A673 (cell line): ENCODE data around the gene NCOR1. TPM values are rescaled to one million over a fixed set of nuclear protein-coding genes. Genes with fewer than 3 reads are reported as not detected.

Experiments used
- BruUV-seq: library from RNA; stranded (reverse); fragments of 400-500 nt; replicated peaks from 2 replicates; lab custom pipeline; 2021; lab: Mats Ljungman, UMichigan
- CTCF ChIA-PET: fragments of 300-600 bp; sonication (Branson Sonifier 250); formaldehyde crosslinking; loops from one replicate; lab custom pipeline; 2022; ENCODE audit warnings: antibody characterized with exemption; lab: Charles Lee
- POLR2A ChIA-PET: fragments of 300-600 bp; sonication (Branson Sonifier 250); formaldehyde crosslinking; loops from one replicate; lab custom pipeline; 2022; ENCODE audit warnings: antibody characterized with exemption; ENCODE audit not compliant: low non-redundant PET; lab: Charles Lee
- DNase-seq: peaks from one replicate; pipeline ENCODE4 v3.0.0-alpha.2; 2015; ENCODE audit warnings: low spot score
- H3K27ac ChIP-seq: fragments of 200-600 bp; sonication (generic); 2 replicates; pipeline ENCODE4 v1.5.1; 2016; ENCODE audit warnings: mixed run types, low read depth, mild to moderate bottlenecking, mixed read lengths, antibody characterized with exemption, low read length; ENCODE audit not compliant: poor library complexity, severe bottlenecking
- H3K27me3 ChIP-seq: fragments of 200-600 bp; sonication (generic); replicated peaks from 2 replicates; pipeline ENCODE4 v1.6.1; 2017; ENCODE audit warnings: mixed run types, low read depth, mild to moderate bottlenecking, mixed read lengths, antibody characterized with exemption, low read length; ENCODE audit not compliant: insufficient read depth, poor library complexity
- H3K36me3 ChIP-seq: fragments of 200-600 bp; sonication (generic); 2 replicates; pipeline ENCODE4 v1.6.1; 2016; ENCODE audit warnings: mixed run types, mild to moderate bottlenecking, mixed read lengths, antibody characterized with exemption, low read length; ENCODE audit not compliant: insufficient read depth, poor library complexity, severe bottlenecking
- H3K4me1 ChIP-seq: fragments of 200-600 bp; sonication (generic); 2 replicates; pipeline ENCODE4 v1.6.1; 2017; ENCODE audit warnings: mixed run types, mild to moderate bottlenecking, mixed read lengths, antibody characterized with exemption, low read length; ENCODE audit not compliant: insufficient read depth, poor library complexity, severe bottlenecking
- H3K4me3 ChIP-seq: fragments of 200-600 bp; sonication (generic); 2 replicates; pipeline ENCODE4 v1.5.1; 2016; ENCODE audit warnings: low read depth, mixed run types, mild to moderate bottlenecking, mixed read lengths, low read length; ENCODE audit not compliant: poor library complexity, severe bottlenecking
- H3K9me3 ChIP-seq: fragments of 200-600 bp; sonication (generic); 2 replicates; pipeline ENCODE4 v1.6.1; 2016; ENCODE audit warnings: mixed run types, low read depth, mild to moderate bottlenecking, mixed read lengths, antibody characterized with exemption, low read length; ENCODE audit not compliant: poor library complexity, severe bottlenecking
- EZH2 ChIP-seq: fragments of 200-600 bp; sonication (generic); IDR thresholded peaks from 2 replicates; pipeline ENCODE4 v1.6.1; 2017; ENCODE audit warnings: borderline replicate concordance, low read depth, mild to moderate bottlenecking, mixed read lengths, antibody characterized with exemption, low read length; ENCODE audit not compliant: poor library complexity, severe bottlenecking
- intact Hi-C: fragments of 100-400 bp; cut with micrococcal nuclease; formaldehyde crosslinking; loops from one replicate; pipeline ENCODE4 v1.10.0; 2022; ENCODE audit not compliant: unreplicated experiment
- total RNA-seq: library from RNA; stranded (reverse); gene quantifications from 2 replicates; pipeline ENCODE4 v1.2.3, GENCODE V29; 2021
- TF ChIP-seq, protein P1 (sequence below): fragments of 300-800, 200-600 bp; sonication (generic); conservative IDR thresholded peaks from 2 replicates; pipeline ENCODE4 v1.5.1; 2017; ENCODE audit warnings: low read depth, mild to moderate bottlenecking, antibody characterized with exemption, low read length, moderate library complexity, mixed read lengths

The NCOR1 gene
- total RNA-seq, 1 experiment from 2014 or later, result 150 TPM

DNA sequence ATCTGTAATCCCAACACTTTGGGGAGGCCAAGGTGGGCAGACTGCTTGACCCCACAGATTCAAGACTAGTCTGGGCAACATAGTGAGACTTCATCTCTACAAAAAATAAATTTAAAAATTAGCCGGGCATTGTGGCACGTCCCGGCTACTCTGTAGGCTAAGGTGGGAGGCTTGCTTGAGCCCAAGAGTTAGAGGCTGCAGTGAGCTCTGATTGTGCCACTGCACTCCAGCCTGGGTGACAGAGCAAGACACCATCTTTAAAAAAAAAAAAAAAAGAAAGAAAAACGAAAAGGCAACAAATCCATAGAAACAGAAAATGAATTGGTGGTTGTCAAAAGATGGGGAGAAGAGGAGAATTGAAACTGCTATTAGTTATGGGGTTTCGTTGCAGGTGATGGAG is 27.7 kb downstream of the NCOR1 start:
- intact Hi-C loops, result no loop called here
- no peak for DNase-seq
- Histone ChIP-seq H3K9me3 (no peaks in the 10 kb centered on the region), H3K27me3 (no peaks in the 10 kb centered on the region), H3K4me1 (no peaks in the 10 kb centered on the region), H3K36me3 (peaks cover 30% of the 10 kb centered on the region), H3K4me3 (no peak overlapping the region), H3K27ac (no peak overlapping the region)
- POLR2A ChIA-PET, result no interaction called here
- TF ChIP-seq, protein P1, sequence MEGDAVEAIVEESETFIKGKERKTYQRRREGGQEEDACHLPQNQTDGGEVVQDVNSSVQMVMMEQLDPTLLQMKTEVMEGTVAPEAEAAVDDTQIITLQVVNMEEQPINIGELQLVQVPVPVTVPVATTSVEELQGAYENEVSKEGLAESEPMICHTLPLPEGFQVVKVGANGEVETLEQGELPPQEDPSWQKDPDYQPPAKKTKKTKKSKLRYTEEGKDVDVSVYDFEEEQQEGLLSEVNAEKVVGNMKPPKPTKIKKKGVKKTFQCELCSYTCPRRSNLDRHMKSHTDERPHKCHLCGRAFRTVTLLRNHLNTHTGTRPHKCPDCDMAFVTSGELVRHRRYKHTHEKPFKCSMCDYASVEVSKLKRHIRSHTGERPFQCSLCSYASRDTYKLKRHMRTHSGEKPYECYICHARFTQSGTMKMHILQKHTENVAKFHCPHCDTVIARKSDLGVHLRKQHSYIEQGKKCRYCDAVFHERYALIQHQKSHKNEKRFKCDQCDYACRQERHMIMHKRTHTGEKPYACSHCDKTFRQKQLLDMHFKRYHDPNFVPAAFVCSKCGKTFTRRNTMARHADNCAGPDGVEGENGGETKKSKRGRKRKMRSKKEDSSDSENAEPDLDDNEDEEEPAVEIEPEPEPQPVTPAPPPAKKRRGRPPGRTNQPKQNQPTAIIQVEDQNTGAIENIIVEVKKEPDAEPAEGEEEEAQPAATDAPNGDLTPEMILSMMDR, result no peak
- TF ChIP-seq EZH2, result no peak
- BruUV-seq, result no TSS peak
- CTCF ChIA-PET, result no interaction called here

DNA sequence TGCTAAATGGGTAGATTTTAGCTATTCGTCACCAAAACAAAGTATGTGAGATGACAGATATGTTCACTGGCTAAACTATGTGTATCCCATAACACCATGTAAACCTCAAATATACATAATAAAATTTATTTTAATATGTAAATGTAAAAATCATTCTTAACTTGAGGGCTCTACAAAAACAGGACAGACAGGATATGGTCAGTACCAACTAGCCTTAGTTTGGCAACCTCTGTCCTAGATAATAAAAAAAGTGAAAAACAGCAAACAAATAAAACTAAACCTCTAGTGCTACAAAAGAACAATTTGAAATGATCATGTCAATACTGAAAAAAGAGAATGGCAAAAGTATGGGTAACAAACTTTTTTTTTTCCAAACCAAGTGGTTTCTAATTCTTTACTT is 33.8 kb downstream of the NCOR1 start:
- Histone ChIP-seq H3K36me3 (peaks cover 11% of the 10 kb centered on the region), H3K27ac (no peak overlapping the region), H3K9me3 (no peaks in the 10 kb centered on the region), H3K4me3 (no peak overlapping the region), H3K4me1 (no peaks in the 10 kb centered on the region), H3K27me3 (no peaks in the 10 kb centered on the region)
- DNase-seq, result no peak
- intact Hi-C loops, result no loop called here
- POLR2A ChIA-PET, result no interaction called here
- TF ChIP-seq, protein P1, result no peak
- no peak for TF ChIP-seq EZH2
- CTCF ChIA-PET, result no interaction called here
- BruUV-seq, result no TSS peak

DNA sequence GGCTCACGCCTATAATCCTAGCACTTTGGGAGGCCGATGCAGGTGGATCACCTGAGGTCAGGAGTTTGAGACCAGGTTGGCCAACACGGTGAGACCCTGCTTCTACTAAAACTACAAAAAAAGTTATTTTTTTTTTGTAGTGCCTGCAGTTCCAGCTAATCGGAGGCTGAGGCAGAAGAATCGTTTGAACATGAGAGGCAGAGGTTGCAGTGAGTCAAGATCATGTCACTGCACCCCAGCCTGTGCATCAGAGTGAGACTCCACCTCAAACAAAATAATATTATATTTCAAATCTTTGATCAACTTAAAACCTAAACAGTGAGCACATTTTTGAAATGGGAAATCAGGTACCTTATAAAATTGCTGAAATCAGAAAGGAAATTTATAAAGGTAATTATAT is 36.5 kb downstream of the NCOR1 start:
- BruUV-seq, result no TSS peak
- intact Hi-C loops, result no loop called here
- H3K4me3 ChIP-seq, result no peak overlapping the region
- no peaks in the 10 kb centered on the region for H3K9me3 ChIP-seq
- DNase-seq, result no peak
- CTCF ChIA-PET, result no interaction called here
- POLR2A ChIA-PET, result no interaction called here
- H3K36me3 ChIP-seq, result no peaks in the 10 kb centered on the region
- no peaks in the 10 kb centered on the region for H3K4me1 ChIP-seq
- H3K27ac ChIP-seq, result no peak overlapping the region
- H3K27me3 ChIP-seq, result no peaks in the 10 kb centered on the region
- TF ChIP-seq, protein P1, result no peak
- no peak for TF ChIP-seq EZH2
